DND-41 (cell line): ENCODE measurements around the gene PRKCD.

Experiments used
- EZH2 ChIP-seq: IDR thresholded peaks from 3 replicates; pipeline ENCODE4 v1.6.1; 2012; ENCODE audit warnings: borderline replicate concordance, low read depth, mild to moderate bottlenecking, moderate library complexity, low read length, inconsistent platforms; ENCODE audit not compliant: severe bottlenecking
- TF ChIP-seq, protein P1 (sequence below): IDR thresholded peaks from 2 replicates; pipeline ENCODE4 v1.5.1; 2012; ENCODE audit warnings: borderline replicate concordance, low read length, moderate library complexity, mild to moderate bottlenecking; ENCODE audit not compliant: poor library complexity, severe bottlenecking; ENCODE audit errors: extremely low read depth

DNA sequence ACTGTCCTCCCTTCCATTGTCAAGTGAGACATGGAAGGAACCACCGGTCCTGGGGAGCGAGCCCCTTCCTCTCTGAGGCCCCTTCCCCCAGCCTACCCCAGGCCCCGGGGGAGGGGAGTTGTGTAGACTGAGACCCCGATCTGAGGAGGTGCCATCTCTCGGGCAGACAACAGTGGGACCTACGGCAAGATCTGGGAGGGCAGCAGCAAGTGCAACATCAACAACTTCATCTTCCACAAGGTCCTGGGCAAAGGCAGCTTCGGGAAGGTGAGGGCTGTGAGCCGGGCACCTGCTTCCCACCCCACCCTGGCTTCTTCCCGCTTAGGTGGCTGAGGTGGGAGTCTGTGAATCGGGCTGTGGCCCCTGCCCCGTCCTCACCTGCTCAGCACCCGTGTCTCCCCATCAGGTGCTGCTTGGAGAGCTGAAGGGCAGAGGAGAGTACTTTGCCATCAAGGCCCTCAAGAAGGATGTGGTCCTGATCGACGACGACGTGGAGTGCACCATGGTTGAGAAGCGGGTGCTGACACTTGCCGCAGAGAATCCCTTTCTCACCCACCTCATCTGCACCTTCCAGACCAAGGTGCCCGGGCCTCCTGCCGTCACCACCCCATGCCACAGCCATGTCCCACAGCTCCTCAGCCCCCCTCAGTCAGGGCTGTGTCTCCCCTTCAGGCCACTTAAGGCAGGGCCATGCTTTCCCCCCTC is 24.9 kb downstream of the PRKCD start:
- TF ChIP-seq, protein P1, sequence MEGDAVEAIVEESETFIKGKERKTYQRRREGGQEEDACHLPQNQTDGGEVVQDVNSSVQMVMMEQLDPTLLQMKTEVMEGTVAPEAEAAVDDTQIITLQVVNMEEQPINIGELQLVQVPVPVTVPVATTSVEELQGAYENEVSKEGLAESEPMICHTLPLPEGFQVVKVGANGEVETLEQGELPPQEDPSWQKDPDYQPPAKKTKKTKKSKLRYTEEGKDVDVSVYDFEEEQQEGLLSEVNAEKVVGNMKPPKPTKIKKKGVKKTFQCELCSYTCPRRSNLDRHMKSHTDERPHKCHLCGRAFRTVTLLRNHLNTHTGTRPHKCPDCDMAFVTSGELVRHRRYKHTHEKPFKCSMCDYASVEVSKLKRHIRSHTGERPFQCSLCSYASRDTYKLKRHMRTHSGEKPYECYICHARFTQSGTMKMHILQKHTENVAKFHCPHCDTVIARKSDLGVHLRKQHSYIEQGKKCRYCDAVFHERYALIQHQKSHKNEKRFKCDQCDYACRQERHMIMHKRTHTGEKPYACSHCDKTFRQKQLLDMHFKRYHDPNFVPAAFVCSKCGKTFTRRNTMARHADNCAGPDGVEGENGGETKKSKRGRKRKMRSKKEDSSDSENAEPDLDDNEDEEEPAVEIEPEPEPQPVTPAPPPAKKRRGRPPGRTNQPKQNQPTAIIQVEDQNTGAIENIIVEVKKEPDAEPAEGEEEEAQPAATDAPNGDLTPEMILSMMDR, result no peak
- TF ChIP-seq EZH2, result no peak
